Mesendoderm (in vitro differentiated cells): ENCODE results near the gene FOXP1.

Experiments
- DNase-seq: peaks from one replicate; pipeline ENCODE4 v3.0.0; 2013
- H2AK5ac ChIP-seq: 2 replicates; pipeline ENCODE4 v1.6.1; 2013; ENCODE audit warnings: low read length, inconsistent platforms
- H2BK120ac ChIP-seq: 2 replicates; pipeline ENCODE4 v1.6.1; 2013; ENCODE audit warnings: low read depth, mild to moderate bottlenecking, low read length, moderate library complexity, mixed read lengths
- H2BK15ac ChIP-seq: replicated peaks from 2 replicates; pipeline ENCODE4 v1.6.1; 2013; ENCODE audit warnings: low read depth, mild to moderate bottlenecking, moderate library complexity
- H2BK5ac ChIP-seq: 2 replicates; pipeline ENCODE4 v1.6.1; 2013; ENCODE audit warnings: low read length, inconsistent platforms
- H3K18ac ChIP-seq: 2 replicates; pipeline ENCODE4 v1.6.1; 2013; ENCODE audit warnings: mild to moderate bottlenecking, low read length, mixed read lengths
- H3K23ac ChIP-seq: one replicate; pipeline ENCODE4 v1.6.1; 2013; ENCODE audit warnings: low read length
- H3K27ac ChIP-seq: 2 replicates; pipeline ENCODE4 v1.5.1; 2013; ENCODE audit warnings: low read depth, mild to moderate bottlenecking, inconsistent platforms, low read length, moderate library complexity
- H3K27me3 ChIP-seq: 2 replicates; pipeline ENCODE4 v1.6.1; 2013; ENCODE audit warnings: low read length, control low read depth, mild to moderate bottlenecking, inconsistent platforms; ENCODE audit not compliant: insufficient read depth, poor library complexity
- H3K36me3 ChIP-seq: 2 replicates; pipeline ENCODE4 v1.6.1; 2013; ENCODE audit warnings: low read length, inconsistent platforms; ENCODE audit not compliant: control insufficient read depth, insufficient read depth
- H3K4ac ChIP-seq: one replicate; pipeline ENCODE4 v1.6.1; 2013; ENCODE audit warnings: low read depth, mild to moderate bottlenecking, low read length, moderate library complexity
- H3K4me1 ChIP-seq: 2 replicates; pipeline ENCODE4 v1.6.1; 2013; ENCODE audit warnings: low read depth, low read length, inconsistent platforms; ENCODE audit not compliant: control insufficient read depth
- H3K4me2 ChIP-seq: 2 replicates; pipeline ENCODE4 v1.6.1; 2013; ENCODE audit warnings: low read length
- H3K4me3 ChIP-seq: 2 replicates; pipeline ENCODE4 v1.5.1; 2013; ENCODE audit warnings: mild to moderate bottlenecking, low read length
- H3K56ac ChIP-seq: one replicate; pipeline ENCODE4 v1.6.1; 2013; ENCODE audit warnings: low read length
- H3K79me1 ChIP-seq: 2 replicates; pipeline ENCODE4 v1.6.1; 2013; ENCODE audit warnings: low read length, inconsistent platforms
- H3K79me2 ChIP-seq: 2 replicates; pipeline ENCODE4 v1.6.1; 2013; ENCODE audit warnings: mild to moderate bottlenecking, low read length; ENCODE audit not compliant: control insufficient read depth, insufficient read depth
- H3K9ac ChIP-seq: 2 replicates; pipeline ENCODE4 v1.6.1; 2013; ENCODE audit warnings: low read length, inconsistent platforms
- H4K5ac ChIP-seq: one replicate; pipeline ENCODE4 v1.6.1; 2013; ENCODE audit warnings: low read length
- H4K8ac ChIP-seq: one replicate; pipeline ENCODE4 v1.6.1; 2013; ENCODE audit warnings: low read depth, mild to moderate bottlenecking, control low read depth, low read length, moderate library complexity
- WGBS: extraction: QIAGEN DNeasy Blood & Tissue Kit; methylation state at CpG from one replicate; pipeline ENCODE4 v1.1.7; 2013; ENCODE audit warnings: low lambda C conversion rate, missing lambda C conversion rate; ENCODE audit not compliant: insufficient coverage; ENCODE audit errors: extremely low coverage; 5-methylcytosine and 5-hydroxymethylcytosine counted together

Gene FOXP1

DNA sequence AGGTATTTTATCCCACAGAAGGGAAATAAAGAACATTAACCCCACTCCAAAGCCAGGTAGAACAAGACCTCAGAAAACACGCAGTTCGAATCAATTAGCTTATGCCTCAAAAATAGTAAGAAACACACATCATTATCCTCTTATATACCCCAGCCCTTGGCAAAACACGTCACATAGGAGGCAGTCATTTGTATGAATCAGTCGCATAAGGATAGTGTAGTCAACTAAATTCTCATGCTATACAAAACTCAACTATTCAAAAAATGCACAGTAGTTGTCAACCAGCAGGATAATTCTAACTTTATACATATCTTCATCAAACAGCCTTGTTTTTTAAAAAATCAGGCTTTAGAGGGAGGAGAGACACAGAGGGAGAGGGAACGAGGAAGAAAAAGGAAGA, 298.4 kb downstream of the FOXP1 start:
- no peak overlapping the region for H3K23ac ChIP-seq
- H3K27ac ChIP-seq: no peak overlapping the region
- no peak overlapping the region for H3K9ac ChIP-seq
- no peak overlapping the region for H2BK15ac ChIP-seq
- no peak overlapping the region for H3K18ac ChIP-seq
- WGBS: no CpG with 5 or more reads among the region's 5 CpGs
- no peak overlapping the region for H3K4me3 ChIP-seq
- H3K4me2 ChIP-seq: no peak overlapping the region
- no peaks in the 10 kb centered on the region for H3K79me2 ChIP-seq
- no peak overlapping the region for H2BK120ac ChIP-seq
- no peak overlapping the region for H2BK5ac ChIP-seq
- no peak overlapping the region for H4K5ac ChIP-seq
- DNase-seq: no peak
- H3K79me1 ChIP-seq: peaks cover 3% of the 10 kb centered on the region
- H3K56ac ChIP-seq: no peak overlapping the region
- H3K4ac ChIP-seq: no peak overlapping the region
- no peaks in the 10 kb centered on the region for H3K4me1 ChIP-seq
- no peaks in the 10 kb centered on the region for H3K36me3 ChIP-seq
- H3K27me3 ChIP-seq: no peaks in the 10 kb centered on the region
- no peak overlapping the region for H2AK5ac ChIP-seq
- H4K8ac ChIP-seq: no peak overlapping the region

DNA sequence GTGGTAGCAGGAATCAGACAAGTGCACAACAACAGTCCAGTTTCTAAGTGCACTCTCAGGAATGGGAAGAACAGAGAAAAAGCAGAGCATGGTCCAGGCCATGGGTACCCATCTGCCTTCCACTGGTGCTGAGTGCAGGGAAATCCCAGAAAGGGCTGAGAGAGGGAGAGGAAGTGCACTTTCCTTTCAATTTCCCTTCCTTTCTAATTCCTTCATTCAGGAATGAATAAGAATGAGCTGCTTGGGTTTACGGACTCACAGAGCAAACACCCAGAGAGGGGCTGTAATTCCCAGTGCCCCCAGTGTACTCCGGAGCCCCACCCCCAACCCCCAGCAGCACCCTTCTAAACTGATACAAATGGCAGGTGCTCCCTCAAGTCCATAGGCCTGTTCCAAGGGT, 300.6 kb downstream of the FOXP1 start:
- WGBS: no CpG with 5 or more reads among the region's 2 CpGs
- no peak overlapping the region for H2AK5ac ChIP-seq
- H3K18ac ChIP-seq: no peak overlapping the region
- H3K56ac ChIP-seq: no peak overlapping the region
- H3K4me3 ChIP-seq: no peak overlapping the region
- H3K79me2 ChIP-seq: no peaks in the 10 kb centered on the region
- H4K8ac ChIP-seq: no peak overlapping the region
- DNase-seq: no peak
- H4K5ac ChIP-seq: no peak overlapping the region
- no peak overlapping the region for H3K4ac ChIP-seq
- no peaks in the 10 kb centered on the region for H3K4me1 ChIP-seq
- peaks cover 3% of the 10 kb centered on the region for H3K79me1 ChIP-seq
- no peak overlapping the region for H3K23ac ChIP-seq
- no peaks in the 10 kb centered on the region for H3K27me3 ChIP-seq
- no peak overlapping the region for H3K27ac ChIP-seq
- no peaks in the 10 kb centered on the region for H3K36me3 ChIP-seq
- no peak overlapping the region for H3K9ac ChIP-seq
- H2BK5ac ChIP-seq: no peak overlapping the region
- H2BK15ac ChIP-seq: no peak overlapping the region
- no peak overlapping the region for H2BK120ac ChIP-seq
- no peak overlapping the region for H3K4me2 ChIP-seq

DNA sequence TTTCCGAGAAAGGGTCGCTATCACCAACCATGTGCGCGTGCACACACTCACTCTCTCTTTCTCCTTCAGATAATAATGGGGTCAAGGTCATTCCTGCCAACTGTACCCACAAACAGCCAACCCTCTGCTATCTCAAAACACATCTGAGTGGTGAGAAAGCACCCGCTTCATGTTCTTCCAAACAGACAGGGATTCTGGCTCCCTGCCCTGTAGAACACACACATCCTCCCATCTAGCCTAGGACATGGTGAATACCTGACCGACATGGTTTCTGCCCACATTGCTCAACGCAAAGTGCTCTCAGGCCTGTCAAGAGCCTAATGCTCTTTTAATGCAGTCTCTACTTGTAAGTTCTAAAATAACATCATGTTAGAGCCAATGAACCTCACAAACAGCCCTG, 302.2 kb downstream of the FOXP1 start:
- H3K4me2 ChIP-seq: no peak overlapping the region
- no peak overlapping the region for H2AK5ac ChIP-seq
- no peak for DNase-seq
- no peak overlapping the region for H4K5ac ChIP-seq
- no peak overlapping the region for H3K27ac ChIP-seq
- no peak overlapping the region for H3K56ac ChIP-seq
- no CpG with 5 or more reads among the region's 7 CpGs for WGBS
- no peak overlapping the region for H3K4me3 ChIP-seq
- no peaks in the 10 kb centered on the region for H3K4me1 ChIP-seq
- H2BK5ac ChIP-seq: no peak overlapping the region
- no peaks in the 10 kb centered on the region for H3K36me3 ChIP-seq
- H3K79me2 ChIP-seq: no peaks in the 10 kb centered on the region
- no peak overlapping the region for H3K18ac ChIP-seq
- no peak overlapping the region for H2BK15ac ChIP-seq
- H3K23ac ChIP-seq: no peak overlapping the region
- no peak overlapping the region for H3K4ac ChIP-seq
- H4K8ac ChIP-seq: no peak overlapping the region
- H3K27me3 ChIP-seq: no peaks in the 10 kb centered on the region
- no peak overlapping the region for H3K9ac ChIP-seq
- peaks cover 4% of the 10 kb centered on the region for H3K79me1 ChIP-seq
- no peak overlapping the region for H2BK120ac ChIP-seq

DNA sequence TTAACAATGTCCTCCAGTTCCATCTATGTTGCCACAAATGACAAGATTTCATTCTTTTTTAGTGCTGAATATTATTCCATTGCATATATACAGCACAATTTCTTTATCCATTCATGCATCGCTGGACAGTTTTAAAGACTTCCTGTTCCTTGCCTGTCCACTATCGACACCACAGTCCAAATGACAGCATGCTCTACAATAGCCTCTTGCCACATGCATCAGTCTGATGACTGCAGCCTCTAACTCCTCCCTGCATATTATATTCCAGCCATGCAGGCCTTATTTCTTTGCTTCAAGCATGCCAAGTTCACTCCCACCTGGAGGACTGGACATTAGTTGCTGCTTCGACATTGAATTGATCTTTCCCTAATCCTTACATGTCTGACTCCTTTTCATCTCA, 306.2 kb downstream of the FOXP1 start:
- Histone ChIP-seq H3K79me1 (peaks cover 1% of the 10 kb centered on the region), H2AK5ac (no peak overlapping the region), H3K4me1 (no peaks in the 10 kb centered on the region), H3K9ac (no peak overlapping the region), H3K79me2 (no peaks in the 10 kb centered on the region), H3K27me3 (no peaks in the 10 kb centered on the region), H3K56ac (no peak overlapping the region), H2BK120ac (no peak overlapping the region), H3K18ac (no peak overlapping the region), H3K27ac (no peak overlapping the region), H3K36me3 (no peaks in the 10 kb centered on the region), H3K23ac (no peak overlapping the region), H3K4ac (no peak overlapping the region), H3K4me3 (no peak overlapping the region), H4K8ac (no peak overlapping the region), H3K4me2 (no peak overlapping the region), H2BK15ac (no peak overlapping the region), H2BK5ac (no peak overlapping the region), H4K5ac (no peak overlapping the region)
- no peak for DNase-seq
- WGBS: no CpG with 5 or more reads among the region's 3 CpGs

DNA sequence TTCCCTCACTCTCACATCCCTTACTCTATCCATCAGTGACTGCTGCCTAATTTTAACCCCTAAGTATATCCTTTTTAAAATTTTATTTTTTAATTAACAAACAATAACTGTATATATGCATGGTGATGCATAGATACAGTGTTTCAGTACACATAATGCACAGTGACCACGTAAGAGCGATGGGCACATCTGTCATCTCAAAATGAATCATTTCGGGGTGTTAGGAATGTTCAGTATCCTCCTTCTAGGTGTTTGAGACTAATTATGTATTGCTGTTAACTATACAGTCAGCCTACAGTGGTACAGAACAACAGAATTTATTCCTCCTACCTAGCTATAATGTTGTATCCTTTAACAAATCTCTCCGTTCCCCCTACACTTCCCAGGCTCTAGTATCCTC, 307.0 kb downstream of the FOXP1 start:
- WGBS: no CpG with 5 or more reads among the region's 4 CpGs
- Histone ChIP-seq H4K8ac (no peak overlapping the region), H3K4me3 (no peak overlapping the region), H3K4ac (no peak overlapping the region), H3K4me2 (no peak overlapping the region), H2BK120ac (no peak overlapping the region), H3K27ac (no peak overlapping the region), H3K23ac (no peak overlapping the region), H4K5ac (no peak overlapping the region), H2AK5ac (no peak overlapping the region), H3K18ac (no peak overlapping the region), H2BK15ac (no peak overlapping the region), H3K79me2 (no peaks in the 10 kb centered on the region), H3K9ac (no peak overlapping the region), H2BK5ac (no peak overlapping the region), H3K27me3 (no peaks in the 10 kb centered on the region), H3K36me3 (no peaks in the 10 kb centered on the region), H3K79me1 (peaks cover 1% of the 10 kb centered on the region), H3K56ac (no peak overlapping the region), H3K4me1 (no peaks in the 10 kb centered on the region)
- DNase-seq: no peak

DNA sequence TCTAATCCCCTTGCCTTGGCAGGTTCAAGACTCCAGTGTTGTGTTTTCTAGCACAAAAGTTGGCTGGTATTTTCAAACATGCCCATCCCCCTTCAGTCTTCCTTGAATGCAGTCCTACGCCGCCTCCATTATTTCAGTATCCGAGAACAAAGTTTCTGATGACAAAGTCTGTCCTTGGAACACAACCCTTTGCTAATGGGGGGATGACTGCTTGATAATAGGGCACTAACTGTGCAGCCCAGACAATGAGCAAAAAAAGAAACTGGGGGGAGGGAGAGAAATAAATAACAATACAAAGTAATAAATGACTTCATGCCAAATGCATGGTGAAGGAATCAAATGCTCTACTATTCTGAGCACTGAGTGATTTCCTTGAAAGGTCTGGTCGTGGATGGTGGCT, 310.1 kb downstream of the FOXP1 start:
- H4K8ac ChIP-seq: no peak overlapping the region
- H3K4me3 ChIP-seq: no peak overlapping the region
- no peak overlapping the region for H3K9ac ChIP-seq
- no peak overlapping the region for H3K56ac ChIP-seq
- H3K36me3 ChIP-seq: no peaks in the 10 kb centered on the region
- WGBS: no CpG with 5 or more reads among the region's 4 CpGs
- H3K27ac ChIP-seq: no peak overlapping the region
- H3K4me2 ChIP-seq: no peak overlapping the region
- H3K27me3 ChIP-seq: no peaks in the 10 kb centered on the region
- no peak overlapping the region for H2BK120ac ChIP-seq
- H2AK5ac ChIP-seq: no peak overlapping the region
- no peak overlapping the region for H2BK15ac ChIP-seq
- no peak overlapping the region for H3K4ac ChIP-seq
- H2BK5ac ChIP-seq: no peak overlapping the region
- no peaks in the 10 kb centered on the region for H3K79me2 ChIP-seq
- peaks cover 1% of the 10 kb centered on the region for H3K79me1 ChIP-seq
- no peak overlapping the region for H3K23ac ChIP-seq
- no peaks in the 10 kb centered on the region for H3K4me1 ChIP-seq
- no peak for DNase-seq
- no peak overlapping the region for H3K18ac ChIP-seq
- no peak overlapping the region for H4K5ac ChIP-seq
